GM12864 (cell line): ENCODE measurements around the gene PRR16.
"Not testable (repeated sequence)": the region's sequence is repeated elsewhere in the genome, so short reads cannot be mapped to it uniquely, and the experiment has no call there.

Experiments
- DNase-seq: peaks from one replicate; pipeline ENCODE4 v3.0.0-alpha.2; 2011; ENCODE audit warnings: low read depth
- H3K4me3 ChIP-seq: 2 replicates; pipeline ENCODE4 v1.5.1; 2011; ENCODE audit warnings: mild to moderate bottlenecking, low read depth, low read length, control low read depth
- CTCF ChIP-seq: IDR thresholded peaks from 2 replicates; pipeline ENCODE4 v1.5.1; 2011; ENCODE audit warnings: low read depth, mild to moderate bottlenecking, moderate library complexity, low read length, control low read depth, inconsistent platforms; ENCODE audit errors: missing control alignments

Gene PRR16

GRCh38 chr5:120697147-120697546, 233.0 kb downstream of the PRR16 start:
- DNase-seq, result no peak
- no peak for TF ChIP-seq CTCF
- H3K4me3 ChIP-seq, result no peak overlapping the region

DNA sequence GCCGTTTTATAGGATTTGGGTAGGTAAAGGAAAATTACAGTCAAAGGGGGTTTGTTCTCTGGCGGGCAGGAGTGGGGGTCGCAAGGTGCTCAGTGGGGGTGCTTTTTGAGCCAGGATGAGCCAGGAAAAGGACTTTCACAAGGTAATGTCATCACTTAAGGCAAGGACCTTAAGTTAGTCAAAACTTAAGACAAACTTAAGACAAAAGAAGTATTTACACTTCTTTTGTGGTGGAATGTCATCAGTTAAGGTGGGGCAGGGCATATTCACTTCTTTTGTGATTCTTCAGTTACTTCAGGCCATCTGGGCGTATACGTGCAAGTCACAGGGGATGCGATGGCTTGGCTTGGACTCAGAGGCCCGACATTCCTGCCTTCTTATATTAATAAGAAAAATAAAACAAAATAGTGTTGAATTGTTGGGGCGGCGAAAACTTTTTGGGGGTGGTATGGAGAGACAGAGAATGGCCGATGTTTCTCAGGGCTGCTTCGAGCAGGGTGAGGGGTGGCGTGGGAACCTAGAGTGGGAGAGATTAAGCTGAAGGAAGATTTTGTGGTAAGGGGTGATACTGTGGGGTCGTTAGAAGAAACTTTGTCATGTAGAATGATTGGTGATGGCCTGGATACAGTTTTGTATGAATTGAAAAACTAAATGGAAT, 233.7 kb downstream of the PRR16 start:
- H3K4me3 ChIP-seq, result not testable (repeated sequence)

DNA sequence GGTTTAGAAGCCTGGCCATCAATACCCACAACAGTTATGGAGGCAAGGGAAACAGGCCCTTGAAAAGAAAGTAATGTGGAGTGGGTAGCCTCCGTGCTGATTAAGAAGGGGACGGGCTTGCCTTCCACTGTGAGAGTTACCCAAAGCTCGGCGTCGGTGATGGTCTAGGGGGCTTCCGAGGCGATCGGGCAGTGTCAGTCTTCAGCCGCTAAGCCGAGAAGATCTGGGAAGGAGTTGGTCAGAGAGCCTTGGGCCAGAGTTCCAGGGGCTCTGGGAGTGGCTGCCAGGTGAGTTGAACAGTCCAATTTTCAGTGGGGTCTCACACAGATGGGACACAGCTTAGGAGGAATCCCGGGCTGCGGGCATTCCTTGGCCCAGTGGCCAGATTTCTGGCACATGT, 236.6 kb downstream of the PRR16 start:
- not testable (repeated sequence) for H3K4me3 ChIP-seq, DNase-seq

More for the DNA sequence above, 233.7 kb downstream of the PRR16 start:
- DNase-seq, result not testable (repeated sequence)

GRCh38 chr5:120702817-120703538, 238.9 kb downstream of the PRR16 start:
- H3K4me3 ChIP-seq, DNase-seq: not testable (repeated sequence)

- TF ChIP-seq CTCF, result no peak
- no peak for DNase-seq
- H3K4me3 ChIP-seq, result no peak overlapping the region
These were observed 240.0 kb downstream of the PRR16 start for GRCh38 chr5:120703918-120704587.

- TF ChIP-seq CTCF, result no peak
- no peak for DNase-seq
- H3K4me3 ChIP-seq, result no peak overlapping the region
These were observed 242.8 kb downstream of the PRR16 start for GRCh38 chr5:120706877-120707276.

GRCh38 chr5:120717381-120717780, 253.3 kb downstream of the PRR16 start:
- H3K4me3 ChIP-seq, result no peak overlapping the region
- no peak for TF ChIP-seq CTCF
- DNase-seq, result no peak

- H3K4me3 ChIP-seq, result no peak overlapping the region
- TF ChIP-seq CTCF, result no peak
- DNase-seq, result no peak
These were observed 266.1 kb downstream of the PRR16 start for GRCh38 chr5:120730214-120730613.
